Activated naive CD8-positive, alpha-beta T cell treated with anti-CD3 and anti-CD28 coated beads, Interleukin-2, amount 10 ng/mL, durations not matched to agents 7 days and 5 days (primary cell): ENCODE measurements around the gene LHFPL5. TPM values are rescaled to one million over a fixed set of nuclear protein-coding genes. Genes with fewer than 3 reads are reported as not detected.

Source experiments
- ATAC-seq: fragments of 150-1000 bp; cut with Tn5 transposase; one replicate; pipeline ENCODE4 v1.10.0; 2021; ENCODE audit warnings: low read depth, moderate library complexity
- POLR2A ChIA-PET: fragments of 350-600 bp; sonication (Branson Sonifier 250); formaldehyde crosslinking; loops from one replicate; lab custom pipeline; 2021; ENCODE audit warnings: antibody characterized with exemption; lab: Charles Lee
- DNase-seq: peaks from one replicate; pipeline ENCODE4 v3.0.0; 2021
- H3K27ac Mint-ChIP-seq: one replicate; pipeline ENCODE4 v1.8.0; 2022; ENCODE audit warnings: mild to moderate bottlenecking, mixed read lengths
- H3K27me3 Mint-ChIP-seq: one replicate; pipeline ENCODE4 v1.8.0; 2022; ENCODE audit warnings: mild to moderate bottlenecking, moderate library complexity, mixed read lengths
- H3K36me3 Mint-ChIP-seq: one replicate; pipeline ENCODE4 v1.8.0; 2021; ENCODE audit warnings: mild to moderate bottlenecking, mixed read lengths
- H3K4me1 Mint-ChIP-seq: one replicate; pipeline ENCODE4 v1.8.0; 2021; ENCODE audit warnings: mixed read lengths
- H3K4me3 Mint-ChIP-seq: one replicate; pipeline ENCODE4 v1.8.0; 2022; ENCODE audit warnings: mild to moderate bottlenecking, moderate library complexity, mixed read lengths
- H3K9me3 Mint-ChIP-seq: one replicate; pipeline ENCODE4 v1.8.0; 2021; ENCODE audit warnings: mixed read lengths
- total RNA-seq, 2 experiments: library from RNA; stranded (reverse); gene quantifications; one replicate each; pipeline ENCODE4 v1.2.3, GENCODE V29; 2021

LHFPL5 gene
- total RNA-seq, 2 experiments from 2014 or later: not detected

- no peak for ATAC-seq
- POLR2A ChIA-PET: no interaction called here
- H3K4me1 Mint-ChIP-seq: no peaks in the 10 kb centered on the region
- no peaks in the 10 kb centered on the region for H3K9me3 Mint-ChIP-seq
- no peak for DNase-seq
- H3K4me3 Mint-ChIP-seq: no peak overlapping the region
- H3K36me3 Mint-ChIP-seq: no peaks in the 10 kb centered on the region
- H3K27me3 Mint-ChIP-seq: peaks cover 8% of the 10 kb centered on the region
- no peak overlapping the region for H3K27ac Mint-ChIP-seq
These were observed 6.4 kb upstream of the LHFPL5 start for GRCh38 chr6:35798706-35799105.

GRCh38 chr6:35801148-35801547 lies 4.0 kb upstream of the LHFPL5 start:
- peaks cover 2% of the 10 kb centered on the region for H3K4me1 Mint-ChIP-seq
- H3K4me3 Mint-ChIP-seq: no peak overlapping the region
- H3K9me3 Mint-ChIP-seq: no peaks in the 10 kb centered on the region
- H3K27ac Mint-ChIP-seq: no peak overlapping the region
- ATAC-seq: no peak
- POLR2A ChIA-PET: no interaction called here
- DNase-seq: no peak
- H3K36me3 Mint-ChIP-seq: no peaks in the 10 kb centered on the region
- H3K27me3 Mint-ChIP-seq: peaks cover 6% of the 10 kb centered on the region

GRCh38 chr6:35808688-35809087 lies 3.5 kb downstream of the LHFPL5 start:
- ATAC-seq (no peak), DNase-seq (no peak)
- Mint-ChIP-seq H3K9me3 (no peaks in the 10 kb centered on the region), H3K4me3 (no peak overlapping the region), H3K27ac (no peak overlapping the region), H3K4me1 (peaks cover 3% of the 10 kb centered on the region), H3K27me3 (peaks cover 5% of the 10 kb centered on the region), H3K36me3 (no peaks in the 10 kb centered on the region)
- POLR2A ChIA-PET: no interaction called here

GRCh38 chr6:35809809-35810208 lies 4.7 kb downstream of the LHFPL5 start:
- DNase-seq (no peak), ATAC-seq (no peak)
- H3K4me3 Mint-ChIP-seq: no peak overlapping the region
- no peak overlapping the region for H3K27ac Mint-ChIP-seq
- no peaks in the 10 kb centered on the region for H3K36me3 Mint-ChIP-seq
- H3K9me3 Mint-ChIP-seq: no peaks in the 10 kb centered on the region
- POLR2A ChIA-PET: no interaction called here
- H3K4me1 Mint-ChIP-seq: peaks cover 2% of the 10 kb centered on the region
- H3K27me3 Mint-ChIP-seq: peaks cover 5% of the 10 kb centered on the region

GRCh38 chr6:35810971-35811698 lies 6.0 kb downstream of the LHFPL5 start:
- Mint-ChIP-seq H3K9me3 (no peaks in the 10 kb centered on the region), H3K27ac (no peak overlapping the region), H3K4me3 (no peak overlapping the region), H3K36me3 (no peaks in the 10 kb centered on the region), H3K4me1 (peaks cover 2% of the 10 kb centered on the region), H3K27me3 (peaks cover 5% of the 10 kb centered on the region)
- POLR2A ChIA-PET: no interaction called here
- ATAC-seq (no peak), DNase-seq (no peak)

- Mint-ChIP-seq H3K27me3 (peaks cover 2% of the 10 kb centered on the region), H3K36me3 (no peaks in the 10 kb centered on the region), H3K4me1 (peaks cover 2% of the 10 kb centered on the region), H3K9me3 (no peaks in the 10 kb centered on the region), H3K27ac (no peak overlapping the region), H3K4me3 (no peak overlapping the region)
- ATAC-seq: no peak
- POLR2A ChIA-PET: no interaction called here
- no peak for DNase-seq
These were observed 6.5 kb downstream of the LHFPL5 start for GRCh38 chr6:35811699-35811995.

- H3K36me3 Mint-ChIP-seq: no peaks in the 10 kb centered on the region
- peaks cover 5% of the 10 kb centered on the region for H3K27me3 Mint-ChIP-seq
- DNase-seq (no peak), ATAC-seq (no peak)
- no peak overlapping the region for H3K27ac Mint-ChIP-seq
- H3K4me1 Mint-ChIP-seq: no peaks in the 10 kb centered on the region
- H3K4me3 Mint-ChIP-seq: no peak overlapping the region
- POLR2A ChIA-PET: no interaction called here
- H3K9me3 Mint-ChIP-seq: peaks cover 2% of the 10 kb centered on the region
These were observed 12.4 kb downstream of the LHFPL5 start for GRCh38 chr6:35817515-35817914.

- Mint-ChIP-seq H3K27me3 (no peaks in the 10 kb centered on the region), H3K4me1 (no peaks in the 10 kb centered on the region), H3K4me3 (no peak overlapping the region), H3K27ac (no peak overlapping the region), H3K9me3 (no peaks in the 10 kb centered on the region), H3K36me3 (no peaks in the 10 kb centered on the region)
- ATAC-seq: no peak
- DNase-seq: no peak
- POLR2A ChIA-PET: no interaction called here
These were observed 18.4 kb downstream of the LHFPL5 start for GRCh38 chr6:35823601-35824000.

- no peaks in the 10 kb centered on the region for H3K27me3 Mint-ChIP-seq
- H3K4me1 Mint-ChIP-seq: no peaks in the 10 kb centered on the region
- no peak overlapping the region for H3K4me3 Mint-ChIP-seq
- ATAC-seq (no peak), DNase-seq (no peak)
- POLR2A ChIA-PET: no interaction called here
- no peak overlapping the region for H3K27ac Mint-ChIP-seq
- peaks cover 1% of the 10 kb centered on the region for H3K36me3 Mint-ChIP-seq
- H3K9me3 Mint-ChIP-seq: peaks cover 1% of the 10 kb centered on the region
These were observed 19.5 kb downstream of the LHFPL5 start for GRCh38 chr6:35824552-35825192.

- no peak overlapping the region for H3K4me3 Mint-ChIP-seq
- ATAC-seq: no peak
- DNase-seq: no peak
- no peaks in the 10 kb centered on the region for H3K4me1 Mint-ChIP-seq
- H3K27ac Mint-ChIP-seq: no peak overlapping the region
- peaks cover 2% of the 10 kb centered on the region for H3K9me3 Mint-ChIP-seq
- no peaks in the 10 kb centered on the region for H3K27me3 Mint-ChIP-seq
- H3K36me3 Mint-ChIP-seq: peaks cover 17% of the 10 kb centered on the region
- POLR2A ChIA-PET: no interaction called here
These were observed 24.2 kb downstream of the LHFPL5 start for GRCh38 chr6:35829306-35829705.

- no peak for DNase-seq
- POLR2A ChIA-PET: no interaction called here
- no peaks in the 10 kb centered on the region for H3K27me3 Mint-ChIP-seq
- no peak overlapping the region for H3K27ac Mint-ChIP-seq
- peaks cover 2% of the 10 kb centered on the region for H3K9me3 Mint-ChIP-seq
- no peak for ATAC-seq
- peaks cover 29% of the 10 kb centered on the region for H3K36me3 Mint-ChIP-seq
- H3K4me3 Mint-ChIP-seq: no peak overlapping the region
- no peaks in the 10 kb centered on the region for H3K4me1 Mint-ChIP-seq
These were observed 26.3 kb downstream of the LHFPL5 start for GRCh38 chr6:35831257-35832007.

GRCh38 chr6:35833536-35833935 lies 28.4 kb downstream of the LHFPL5 start:
- Mint-ChIP-seq H3K4me3 (no peak overlapping the region), H3K36me3 (peaks cover 32% of the 10 kb centered on the region)

GRCh38 chr6:35839019-35839418 lies 33.9 kb downstream of the LHFPL5 start:
- DNase-seq: no peak
- Mint-ChIP-seq H3K36me3 (peaks cover 30% of the 10 kb centered on the region), H3K27ac (no peak overlapping the region), H3K4me1 (no peaks in the 10 kb centered on the region), H3K27me3 (no peaks in the 10 kb centered on the region), H3K9me3 (no peaks in the 10 kb centered on the region), H3K4me3 (no peak overlapping the region)
- POLR2A ChIA-PET: no interaction called here
- no peak for ATAC-seq

More at GRCh38 chr6:35833536-35833935, 28.4 kb downstream of the LHFPL5 start:
- H3K27ac Mint-ChIP-seq: no peak overlapping the region
- no peaks in the 10 kb centered on the region for H3K4me1 Mint-ChIP-seq
- DNase-seq (no peak), ATAC-seq (no peak)
- POLR2A ChIA-PET: no interaction called here
- H3K9me3 Mint-ChIP-seq: peaks cover 2% of the 10 kb centered on the region
- no peaks in the 10 kb centered on the region for H3K27me3 Mint-ChIP-seq

- Mint-ChIP-seq H3K9me3 (no peaks in the 10 kb centered on the region), H3K27me3 (no peaks in the 10 kb centered on the region), H3K4me3 (no peak overlapping the region), H3K4me1 (peaks cover 2% of the 10 kb centered on the region), H3K36me3 (peaks cover 31% of the 10 kb centered on the region), H3K27ac (no peak overlapping the region)
- DNase-seq (no peak), ATAC-seq (no peak)
- POLR2A ChIA-PET: no interaction called here
These were observed 37.2 kb downstream of the LHFPL5 start for GRCh38 chr6:35842381-35842780.
